Measurements from ENCODE around the gene GDF2.

Gene GDF2

GRCh38 chr10:47285381-47286115 is 36.7 kb upstream of the GDF2 start:
- Histone ChIP-seq H3K4me3 (replicated peaks; ENCODE audit: low read depth, low read length) (no peak overlapping the region), H3K27me3 (replicated peaks; ENCODE audit: control insufficient read depth, insufficient read depth, low read length) (no peaks in the 10 kb centered on the region), H3K36me3 (ENCODE audit: control insufficient read depth, insufficient read depth, low read length) (no peaks in the 10 kb centered on the region)
- TF ChIP-seq CTCF (IDR thresholded peaks at IDR 0.05; ENCODE audit: insufficient read depth, low read length, poor library complexity, severe bottlenecking), result no peak
- no peak for DNase-seq (ENCODE audit: extremely low read depth, insufficient read length)

- Histone ChIP-seq H3K36me3 (ENCODE audit: control insufficient read depth, insufficient read depth, low read length) (no peaks in the 10 kb centered on the region), H3K4me3 (replicated peaks; ENCODE audit: low read depth, low read length) (no peak overlapping the region), H3K27me3 (replicated peaks; ENCODE audit: control insufficient read depth, insufficient read depth, low read length) (no peaks in the 10 kb centered on the region)
- TF ChIP-seq CTCF (IDR thresholded peaks at IDR 0.05; ENCODE audit: insufficient read depth, low read length, poor library complexity, severe bottlenecking), result no peak
- DNase-seq (ENCODE audit: extremely low read depth, insufficient read length), result no peak
Measured at GRCh38 chr10:47286116-47286505, 36.1 kb upstream of the GDF2 start.

GRCh38 chr10:47286591-47287315 is 35.5 kb upstream of the GDF2 start:
- no peak for TF ChIP-seq CTCF (IDR thresholded peaks at IDR 0.05; ENCODE audit: insufficient read depth, low read length, poor library complexity, severe bottlenecking)
- no peaks in the 10 kb centered on the region for H3K27me3 ChIP-seq (replicated peaks; ENCODE audit: control insufficient read depth, insufficient read depth, low read length)
- no peak for DNase-seq (ENCODE audit: extremely low read depth, insufficient read length)
- no peaks in the 10 kb centered on the region for H3K36me3 ChIP-seq (ENCODE audit: control insufficient read depth, insufficient read depth, low read length)
- no peak overlapping the region for H3K4me3 ChIP-seq (replicated peaks; ENCODE audit: low read depth, low read length)

GRCh38 chr10:47287365-47287802 is 34.9 kb upstream of the GDF2 start:
- no peak for TF ChIP-seq CTCF (IDR thresholded peaks at IDR 0.05; ENCODE audit: insufficient read depth, low read length, poor library complexity, severe bottlenecking)
- no peaks in the 10 kb centered on the region for H3K27me3 ChIP-seq (replicated peaks; ENCODE audit: control insufficient read depth, insufficient read depth, low read length)
- DNase-seq (ENCODE audit: extremely low read depth, insufficient read length), result no peak
- H3K4me3 ChIP-seq (replicated peaks; ENCODE audit: low read depth, low read length), result no peak overlapping the region
- no peaks in the 10 kb centered on the region for H3K36me3 ChIP-seq (ENCODE audit: control insufficient read depth, insufficient read depth, low read length)

GRCh38 chr10:47287805-47288204 is 34.4 kb upstream of the GDF2 start:
- Histone ChIP-seq H3K27me3 (replicated peaks; ENCODE audit: control insufficient read depth, insufficient read depth, low read length) (no peaks in the 10 kb centered on the region), H3K36me3 (ENCODE audit: control insufficient read depth, insufficient read depth, low read length) (no peaks in the 10 kb centered on the region), H3K4me3 (replicated peaks; ENCODE audit: low read depth, low read length) (no peak overlapping the region)
- TF ChIP-seq CTCF (IDR thresholded peaks at IDR 0.05; ENCODE audit: insufficient read depth, low read length, poor library complexity, severe bottlenecking), result no peak
- no peak for DNase-seq (ENCODE audit: extremely low read depth, insufficient read length)

All from GM06990 (cell line).